Jurkat, Clone E6-1 (cell line): ENCODE data around the gene TMEM204.

Experiments used
- DNase-seq: peaks from one replicate; pipeline ENCODE4 v3.0.0-alpha.2; 2011; ENCODE audit warnings: low read depth, low spot score
- H3K4me3 ChIP-seq: 2 replicates; pipeline ENCODE4 v1.5.1; 2011; ENCODE audit warnings: mild to moderate bottlenecking, low read length, control low read depth, moderate library complexity

The TMEM204 gene

GRCh38 chr16:1512774-1513173 lies 20.7 kb upstream of the TMEM204 start:
- H3K4me3 ChIP-seq, result no peak overlapping the region
- no peak for DNase-seq

GRCh38 chr16:1514507-1514906 lies 19.0 kb upstream of the TMEM204 start:
- no peak for DNase-seq
- no peak overlapping the region for H3K4me3 ChIP-seq

GRCh38 chr16:1518626-1519135 lies 14.8 kb upstream of the TMEM204 start:
- DNase-seq, result no peak
- H3K4me3 ChIP-seq, result no peak overlapping the region

- DNase-seq, result no peak
- H3K4me3 ChIP-seq, result no peak overlapping the region
Observed at GRCh38 chr16:1519831-1520230, 13.6 kb upstream of the TMEM204 start.

- H3K4me3 ChIP-seq, result no peak overlapping the region
- no peak for DNase-seq
Observed at GRCh38 chr16:1520461-1520860, 13.0 kb upstream of the TMEM204 start.

- no peak overlapping the region for H3K4me3 ChIP-seq
- DNase-seq, result no peak
Observed at GRCh38 chr16:1523581-1524245, 9.8 kb upstream of the TMEM204 start.

- no peak for DNase-seq
- H3K4me3 ChIP-seq, result no peak overlapping the region
Observed at GRCh38 chr16:1524366-1524765, 9.1 kb upstream of the TMEM204 start.

GRCh38 chr16:1525871-1526607 lies 7.4 kb upstream of the TMEM204 start:
- no peak for DNase-seq
- no peak overlapping the region for H3K4me3 ChIP-seq

- peak; percentile 43 for DNase-seq
- no peak overlapping the region for H3K4me3 ChIP-seq
Observed at GRCh38 chr16:1526608-1527555, 6.6 kb upstream of the TMEM204 start.

GRCh38 chr16:1527836-1528811 lies 5.3 kb upstream of the TMEM204 start:
- DNase-seq, result no peak
- H3K4me3 ChIP-seq, result no peak overlapping the region

- DNase-seq, result no peak
- no peak overlapping the region for H3K4me3 ChIP-seq
Observed at GRCh38 chr16:1528921-1529537, 4.4 kb upstream of the TMEM204 start.

GRCh38 chr16:1530349-1530882 lies 3.0 kb upstream of the TMEM204 start:
- H3K4me3 ChIP-seq, result no peak overlapping the region
- no peak for DNase-seq

GRCh38 chr16:1530883-1531637 lies 2.4 kb upstream of the TMEM204 start:
- no peak for DNase-seq
- H3K4me3 ChIP-seq, result no peak overlapping the region

GRCh38 chr16:1531638-1531910 lies 1.9 kb upstream of the TMEM204 start:
- no peak overlapping the region for H3K4me3 ChIP-seq
- no peak for DNase-seq

- no peak for DNase-seq
- no peak overlapping the region for H3K4me3 ChIP-seq
Observed at GRCh38 chr16:1532081-1532760, 1.2 kb upstream of the TMEM204 start.

- no peak overlapping the region for H3K4me3 ChIP-seq
- DNase-seq, result no peak
Observed at GRCh38 chr16:1532771-1533170, 695 bp upstream of the TMEM204 start.
